NCI-H1417 (cell line): ENCODE measurements around the gene MAP3K8.

Experiments
- DNase-seq, 3 experiments: peaks; one replicate each; lab custom pipeline; 2025; lab: John Stamatoyannopoulos, UW

MAP3K8 gene

GRCh38 chr10:30490289-30491000 is 56.5 kb downstream of the MAP3K8 start:
- no peak for DNase-seq

DNA sequence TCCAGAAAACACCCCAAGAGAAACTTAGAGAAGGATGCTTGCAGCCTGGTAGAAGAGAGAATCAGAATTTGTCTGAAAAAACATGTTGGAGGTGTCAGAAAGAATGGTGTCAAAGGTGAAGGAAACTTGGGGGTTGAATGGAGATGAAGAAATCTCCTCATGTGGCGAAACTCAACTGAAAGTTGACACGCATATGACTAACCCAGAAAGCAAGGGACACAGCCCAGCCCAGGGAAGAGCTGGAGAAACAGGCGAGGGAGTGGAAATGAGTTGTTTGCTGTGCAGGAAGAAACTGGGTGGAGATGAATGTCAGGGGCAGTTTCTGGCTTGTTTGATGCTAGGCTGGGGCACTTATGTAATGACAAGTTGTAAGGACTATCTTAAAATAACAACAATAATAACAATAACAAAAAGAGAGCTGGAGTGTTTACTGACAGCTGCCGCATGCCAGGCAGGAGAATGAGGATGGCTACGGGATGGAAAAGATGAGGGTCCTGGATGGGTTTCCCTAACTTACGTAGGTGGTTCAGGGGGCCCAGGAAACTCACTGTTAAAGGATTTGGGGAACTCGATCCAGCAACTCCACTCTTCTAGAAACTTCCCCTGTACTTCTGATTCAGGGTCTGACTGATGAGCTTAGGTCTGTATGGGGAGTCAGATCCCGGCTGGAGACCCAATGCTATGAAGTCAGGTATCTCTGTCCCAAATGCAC is 57.4 kb downstream of the MAP3K8 start:
- DNase-seq = no peak

DNA sequence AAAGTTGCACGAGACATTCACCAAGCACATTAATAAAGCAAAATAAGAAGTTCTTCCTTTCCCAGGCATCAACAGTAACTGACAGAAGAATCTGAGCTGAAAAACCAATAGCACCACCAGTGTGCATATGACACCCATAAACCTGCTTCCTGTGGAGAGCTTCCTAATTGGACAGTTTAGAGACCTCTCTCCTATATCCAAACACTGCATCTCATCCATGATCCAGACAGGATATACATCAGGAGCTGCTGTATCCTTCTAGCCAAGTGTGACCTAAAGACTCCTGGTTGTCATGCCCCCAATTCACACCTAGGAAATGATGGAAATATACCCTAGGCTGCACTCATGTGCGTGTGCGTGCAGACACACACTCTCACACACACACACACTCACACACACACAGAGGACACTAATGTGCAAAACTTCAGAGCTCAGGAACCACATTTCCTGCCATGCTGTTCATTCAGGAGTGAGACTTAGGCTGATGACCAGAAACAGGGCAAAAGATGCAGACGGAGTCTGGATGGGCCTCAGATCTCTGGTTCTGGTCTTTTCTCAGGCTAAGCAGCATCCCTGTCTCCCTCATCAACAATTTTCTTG is 58.0 kb downstream of the MAP3K8 start:
- no peak for DNase-seq

DNA sequence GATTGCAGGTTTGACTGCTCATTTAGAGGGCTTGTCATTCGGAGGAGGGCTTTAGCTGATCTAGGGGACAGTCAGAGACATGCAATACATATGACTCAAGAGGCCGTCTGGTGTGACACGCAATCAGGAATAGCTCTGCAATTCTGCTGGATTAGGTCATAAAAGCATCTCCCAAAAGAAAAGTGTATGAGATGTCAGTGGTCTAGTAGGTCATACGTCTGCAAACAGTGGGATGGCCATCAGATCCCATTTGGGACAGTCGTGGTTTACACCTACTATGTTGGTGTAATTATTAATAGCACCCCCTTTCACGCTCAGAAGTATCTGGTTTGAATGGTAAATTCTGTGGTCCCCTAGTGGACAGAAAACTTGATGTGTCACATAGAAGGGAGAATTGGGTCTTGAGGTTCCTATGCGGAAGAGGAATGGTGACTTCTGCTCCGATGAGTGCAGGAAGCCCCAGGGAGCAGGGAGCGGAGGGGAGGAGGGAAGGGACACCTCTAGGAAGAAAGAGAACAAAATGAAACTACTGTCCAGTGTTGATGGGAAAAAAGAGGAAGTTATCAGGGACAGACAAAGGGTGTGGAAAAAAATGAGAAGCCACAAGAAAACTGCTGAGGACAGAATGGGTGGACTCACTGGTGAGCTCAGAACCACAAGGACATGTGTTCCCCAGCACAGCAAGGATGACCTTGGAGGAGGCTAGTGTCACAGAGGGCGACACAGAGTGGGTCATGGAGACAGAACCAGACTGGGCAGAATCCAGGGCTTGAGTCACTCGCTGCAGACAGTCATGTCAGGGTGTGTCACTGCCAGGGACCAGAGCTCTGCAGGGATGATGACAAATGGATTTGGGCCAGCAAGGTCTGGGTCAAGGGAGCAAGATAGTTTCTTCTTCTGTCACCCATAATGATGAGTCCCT is 59.9 kb downstream of the MAP3K8 start:
- no peak for DNase-seq

- no peak for DNase-seq
Observed at GRCh38 chr10:30494558-30494957, 60.6 kb downstream of the MAP3K8 start.

GRCh38 chr10:30495687-30496086 is 61.7 kb downstream of the MAP3K8 start:
- DNase-seq = no peak

DNA sequence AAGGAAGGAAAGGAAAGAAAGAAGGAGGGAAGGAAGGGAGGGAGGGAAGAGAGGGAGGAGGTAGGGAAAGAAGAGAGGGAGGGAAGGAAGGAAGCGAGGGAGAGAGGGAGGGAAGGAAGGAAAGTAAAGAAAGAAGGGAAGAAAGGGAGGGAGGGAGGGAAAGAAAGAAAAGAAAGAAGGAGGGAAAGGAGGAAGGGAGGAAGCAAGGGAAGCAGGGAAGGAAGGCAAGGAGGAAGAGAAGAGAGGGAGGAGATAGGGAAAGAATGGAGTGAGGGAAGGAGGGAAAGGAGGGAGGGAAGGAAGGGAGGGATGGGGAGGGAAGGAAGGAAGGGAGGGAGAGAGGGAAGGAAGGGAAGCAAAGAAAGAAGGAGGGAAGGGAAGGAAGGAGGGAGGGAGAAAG is 65.8 kb downstream of the MAP3K8 start:
- DNase-seq = no peak

- DNase-seq = no peak
Observed at GRCh38 chr10:30500534-30500933, 66.5 kb downstream of the MAP3K8 start.

DNA sequence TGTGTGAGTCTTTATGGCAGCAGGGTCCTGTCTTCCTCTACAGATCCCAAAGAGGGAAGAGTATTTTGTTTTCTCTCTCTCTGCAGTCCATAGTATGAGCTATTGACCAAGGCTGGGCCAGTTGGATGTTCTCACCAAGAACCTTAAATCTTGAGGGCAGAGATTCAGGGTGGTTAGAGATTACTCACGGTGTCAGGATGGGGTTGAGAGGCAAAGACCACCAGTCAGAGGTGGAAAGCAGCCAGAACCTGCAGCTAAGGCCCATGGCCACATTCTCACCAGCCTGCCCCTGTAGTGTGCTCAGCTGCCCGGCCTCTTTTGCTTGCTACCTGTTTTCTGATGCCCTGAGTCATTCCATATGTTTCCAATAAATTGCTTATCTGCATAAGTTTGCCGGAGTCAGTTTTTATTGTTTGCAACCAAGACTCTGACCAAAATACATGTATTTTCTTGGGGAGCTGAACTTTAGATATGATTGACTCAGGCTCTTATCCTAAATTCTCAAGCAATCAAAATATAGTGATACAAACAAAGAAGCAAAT is 67.0 kb downstream of the MAP3K8 start:
- DNase-seq = no peak

DNA sequence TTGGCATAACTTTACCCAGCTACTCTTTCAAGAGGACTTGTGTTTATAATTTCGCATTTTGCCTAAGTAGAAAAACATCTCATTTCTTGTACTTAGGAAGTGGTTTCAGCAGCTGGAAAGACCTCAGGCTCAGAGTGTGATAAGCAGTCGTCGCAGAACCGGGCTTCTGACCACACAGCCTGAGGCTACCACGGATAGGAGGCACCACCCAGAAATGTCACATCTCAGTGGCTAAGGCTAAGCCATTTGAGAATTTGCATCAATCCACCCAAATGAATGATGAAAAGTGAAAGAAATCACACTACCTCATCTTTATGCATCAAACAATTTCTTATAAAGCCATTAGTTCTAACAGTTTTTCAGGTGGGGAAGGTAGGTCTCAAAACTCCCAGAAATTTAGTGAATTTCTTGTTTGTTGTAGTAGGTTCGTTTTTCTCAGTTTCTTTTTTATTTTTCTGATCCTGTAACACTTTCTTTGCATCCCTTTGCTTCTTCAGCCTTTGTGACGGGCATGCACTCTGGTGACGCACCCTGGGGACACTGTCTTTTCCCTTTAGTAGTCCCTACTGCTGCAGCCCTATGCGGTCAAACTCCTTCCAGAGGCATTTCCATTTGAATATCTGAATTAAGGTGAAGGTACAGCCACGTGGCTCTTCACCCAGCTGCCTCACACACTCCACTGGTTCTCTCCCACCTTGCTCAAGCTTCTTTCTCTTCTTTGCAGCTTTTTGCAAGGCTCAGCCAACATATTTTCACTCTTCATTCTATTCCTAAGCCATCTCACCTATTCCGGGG is 68.5 kb downstream of the MAP3K8 start:
- DNase-seq = no peak

- DNase-seq = no peak
Observed at GRCh38 chr10:30503700-30504266, 69.8 kb downstream of the MAP3K8 start.

DNA sequence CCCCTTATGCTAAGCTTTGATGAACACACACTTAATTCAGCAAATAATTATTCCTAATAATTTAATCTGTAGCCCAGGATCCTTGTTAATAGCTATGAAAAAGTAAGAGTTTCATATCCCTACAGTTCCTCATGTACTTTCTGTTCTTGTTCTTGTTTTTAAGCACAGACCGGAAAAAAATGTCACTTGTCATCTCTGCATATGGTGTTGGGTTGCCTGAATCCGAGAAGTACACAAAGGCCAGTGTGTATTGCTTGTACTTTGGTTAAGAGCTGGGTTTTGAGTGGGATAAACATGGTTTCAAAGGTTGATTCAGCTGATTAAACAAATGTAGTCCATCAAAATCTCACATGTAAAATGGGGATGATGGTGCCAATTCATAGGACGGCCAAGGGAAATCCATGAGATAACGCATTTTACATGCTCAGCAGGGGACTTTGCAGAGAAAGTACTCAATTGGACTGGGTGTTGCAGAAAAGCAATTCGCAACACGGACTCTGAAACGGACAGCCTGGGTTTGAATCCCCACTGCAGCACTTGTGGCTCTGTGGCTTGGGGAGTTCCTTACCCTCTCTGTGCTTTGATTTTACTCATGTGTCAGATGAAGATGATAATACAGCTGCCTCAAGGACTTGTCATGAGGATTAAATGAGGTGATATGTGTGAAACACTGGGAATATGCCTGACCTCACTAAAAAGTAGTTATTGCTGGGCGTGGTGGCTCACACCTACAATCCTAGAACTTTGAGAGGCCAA is 71.7 kb downstream of the MAP3K8 start:
- no peak for DNase-seq

GRCh38 chr10:30509508-30509907 is 75.5 kb downstream of the MAP3K8 start:
- DNase-seq = no peak

GRCh38 chr10:30510184-30510931 is 76.4 kb downstream of the MAP3K8 start:
- no peak for DNase-seq

- no peak for DNase-seq
Observed at GRCh38 chr10:30510932-30511700, 77.1 kb downstream of the MAP3K8 start.
